Measurements from ENCODE around the gene TTC28. TPM values are rescaled to one million over a fixed set of nuclear protein-coding genes. Genes with fewer than 3 reads are reported as not detected.

The TTC28 gene
- total RNA-seq, 1 experiment from 2014 or later = not detected

GRCh38 chr22:28417431-28417830 is 262.2 kb downstream of the TTC28 start:
- no peak overlapping the region for H3K27ac Mint-ChIP-seq (ENCODE audit: low read depth, unreplicated experiment)
- H3K27me3 Mint-ChIP-seq (ENCODE audit: insufficient read depth, unreplicated experiment) = peaks cover 84% of the 10 kb centered on the region
- no peaks in the 10 kb centered on the region for H3K4me1 Mint-ChIP-seq (ENCODE audit: insufficient read depth, unreplicated experiment)
- peaks cover 6% of the 10 kb centered on the region for H3K36me3 Mint-ChIP-seq (ENCODE audit: insufficient read depth, unreplicated experiment)
- ChIA-PET POLR2A (no interaction called here), CTCF (interaction anchor here (0.8 kb wide), 1 partner anchor 240 kb away, joined by 3 read pairs; no protein-coding TSS in a partner anchor)
- intact Hi-C loops (cut with micrococcal nuclease) = no loop called here
- H3K4me3 Mint-ChIP-seq (ENCODE audit: unreplicated experiment) = no peak overlapping the region
- no TSS peak for BruUV-seq (replicated peaks)
- no peak for DNase-seq (ENCODE audit: unreplicated experiment)
- no peaks in the 10 kb centered on the region for H3K9me3 Mint-ChIP-seq (ENCODE audit: unreplicated experiment)
- TF ChIP-seq, protein P1, sequence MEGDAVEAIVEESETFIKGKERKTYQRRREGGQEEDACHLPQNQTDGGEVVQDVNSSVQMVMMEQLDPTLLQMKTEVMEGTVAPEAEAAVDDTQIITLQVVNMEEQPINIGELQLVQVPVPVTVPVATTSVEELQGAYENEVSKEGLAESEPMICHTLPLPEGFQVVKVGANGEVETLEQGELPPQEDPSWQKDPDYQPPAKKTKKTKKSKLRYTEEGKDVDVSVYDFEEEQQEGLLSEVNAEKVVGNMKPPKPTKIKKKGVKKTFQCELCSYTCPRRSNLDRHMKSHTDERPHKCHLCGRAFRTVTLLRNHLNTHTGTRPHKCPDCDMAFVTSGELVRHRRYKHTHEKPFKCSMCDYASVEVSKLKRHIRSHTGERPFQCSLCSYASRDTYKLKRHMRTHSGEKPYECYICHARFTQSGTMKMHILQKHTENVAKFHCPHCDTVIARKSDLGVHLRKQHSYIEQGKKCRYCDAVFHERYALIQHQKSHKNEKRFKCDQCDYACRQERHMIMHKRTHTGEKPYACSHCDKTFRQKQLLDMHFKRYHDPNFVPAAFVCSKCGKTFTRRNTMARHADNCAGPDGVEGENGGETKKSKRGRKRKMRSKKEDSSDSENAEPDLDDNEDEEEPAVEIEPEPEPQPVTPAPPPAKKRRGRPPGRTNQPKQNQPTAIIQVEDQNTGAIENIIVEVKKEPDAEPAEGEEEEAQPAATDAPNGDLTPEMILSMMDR (IDR thresholded peaks at IDR 0.05; ENCODE audit: unreplicated experiment) = no peak

DNA sequence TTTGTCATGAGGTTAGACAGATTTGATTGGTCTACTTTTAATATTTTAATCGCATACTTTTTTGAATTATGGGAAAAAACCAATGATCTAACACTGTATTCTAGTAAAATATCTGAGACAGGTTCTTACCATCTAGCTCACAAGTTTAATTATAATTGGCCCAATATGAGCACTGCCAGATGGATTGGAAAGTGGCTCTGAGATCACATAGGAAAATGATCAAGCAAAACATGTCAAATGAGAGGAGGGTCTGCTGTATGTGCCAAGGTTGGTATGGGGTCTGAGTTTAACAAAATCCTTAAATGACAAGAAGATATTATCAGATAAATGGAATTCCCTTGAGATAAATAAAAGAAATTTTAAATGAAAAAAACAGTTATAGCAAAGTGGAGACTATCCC is 264.7 kb downstream of the TTC28 start:
- H3K9me3 Mint-ChIP-seq (ENCODE audit: unreplicated experiment) = no peaks in the 10 kb centered on the region
- no peak overlapping the region for H3K4me3 Mint-ChIP-seq (ENCODE audit: unreplicated experiment)
- no peak for DNase-seq (ENCODE audit: unreplicated experiment)
- H3K36me3 Mint-ChIP-seq (ENCODE audit: insufficient read depth, unreplicated experiment) = peaks cover 6% of the 10 kb centered on the region
- BruUV-seq (replicated peaks) = no TSS peak
- no peak overlapping the region for H3K27ac Mint-ChIP-seq (ENCODE audit: low read depth, unreplicated experiment)
- intact Hi-C loops (cut with micrococcal nuclease) = no loop called here
- POLR2A ChIA-PET = no interaction called here
- H3K4me1 Mint-ChIP-seq (ENCODE audit: insufficient read depth, unreplicated experiment) = no peaks in the 10 kb centered on the region
- CTCF ChIA-PET = no interaction called here
- TF ChIP-seq, protein P1 (IDR thresholded peaks at IDR 0.05; ENCODE audit: unreplicated experiment) = no peak
- H3K27me3 Mint-ChIP-seq (ENCODE audit: insufficient read depth, unreplicated experiment) = peaks cover 96% of the 10 kb centered on the region

GRCh38 chr22:28413612-28414399 is 265.8 kb downstream of the TTC28 start:
- intact Hi-C loops (cut with micrococcal nuclease) = no loop called here
- Mint-ChIP-seq H3K27me3 (ENCODE audit: insufficient read depth, unreplicated experiment) (peaks cover 96% of the 10 kb centered on the region), H3K27ac (ENCODE audit: low read depth, unreplicated experiment) (no peak overlapping the region), H3K36me3 (ENCODE audit: insufficient read depth, unreplicated experiment) (peaks cover under 1% of the 10 kb centered on the region), H3K9me3 (ENCODE audit: unreplicated experiment) (no peaks in the 10 kb centered on the region), H3K4me3 (ENCODE audit: unreplicated experiment) (no peak overlapping the region), H3K4me1 (ENCODE audit: insufficient read depth, unreplicated experiment) (no peaks in the 10 kb centered on the region)
- ChIA-PET POLR2A (no interaction called here), CTCF (no interaction called here)
- no peak for DNase-seq (ENCODE audit: unreplicated experiment)
- TF ChIP-seq, protein P1 (IDR thresholded peaks at IDR 0.05; ENCODE audit: unreplicated experiment) = no peak
- BruUV-seq (replicated peaks) = no TSS peak

DNA sequence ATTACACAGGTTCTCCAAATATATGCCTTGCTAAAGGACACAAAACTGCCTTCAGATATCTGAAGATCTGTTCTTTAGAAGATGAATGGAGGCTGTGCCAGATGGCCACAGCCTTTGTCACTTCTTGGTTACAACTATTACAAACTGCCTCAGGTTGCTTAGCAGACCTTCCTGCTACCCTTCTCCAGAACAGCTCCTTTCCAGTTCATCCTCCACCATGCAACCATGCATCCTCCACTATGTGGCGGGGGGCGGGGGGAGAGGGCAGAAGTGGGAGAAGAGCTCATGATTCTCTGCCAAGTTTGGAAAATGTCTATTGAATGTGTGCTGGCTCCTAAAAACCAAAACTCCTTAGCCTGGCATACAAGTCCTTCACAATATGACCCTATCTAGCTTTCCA is 267.5 kb downstream of the TTC28 start:
- Mint-ChIP-seq H3K4me1 (ENCODE audit: insufficient read depth, unreplicated experiment) (no peaks in the 10 kb centered on the region), H3K4me3 (ENCODE audit: unreplicated experiment) (no peak overlapping the region), H3K36me3 (ENCODE audit: insufficient read depth, unreplicated experiment) (no peaks in the 10 kb centered on the region), H3K9me3 (ENCODE audit: unreplicated experiment) (no peaks in the 10 kb centered on the region), H3K27me3 (ENCODE audit: insufficient read depth, unreplicated experiment) (peaks cover 84% of the 10 kb centered on the region), H3K27ac (ENCODE audit: low read depth, unreplicated experiment) (no peak overlapping the region)
- BruUV-seq (replicated peaks) = no TSS peak
- DNase-seq (ENCODE audit: unreplicated experiment) = no peak
- TF ChIP-seq, protein P1 (IDR thresholded peaks at IDR 0.05; ENCODE audit: unreplicated experiment) = no peak
- intact Hi-C loops (cut with micrococcal nuclease) = no loop called here
- ChIA-PET POLR2A (no interaction called here), CTCF (interaction anchor here (0.6 to 0.7 kb wide), 2 partner anchors 63 to 348 kb away, joined by 3 to 4 read pairs; no protein-coding TSS in a partner anchor)
